ENCODE results near the gene PAK3. TPM values are rescaled to one million over a fixed set of nuclear protein-coding genes. Genes with fewer than 3 reads are reported as not detected.

The PAK3 gene
- polyA plus RNA-seq, 3 donors, result not detected

- Mint-ChIP-seq H3K4me3 (no peak overlapping the region), H3K27me3 (ENCODE audit: low read depth in 3 of 3) (peaks cover 1 to 7% (median 3%) of the 10 kb centered on the region in 3 donors), H3K27ac (no peak overlapping the region), H3K9me3 (no peaks in the 10 kb centered on the region), H3K36me3 (no peaks in the 10 kb centered on the region), H3K4me1 (no peaks in the 10 kb centered on the region)
- intact Hi-C loops (cut with micrococcal nuclease), result no loop called here
- no peak overlapping the region for H3K4me3 ChIP-seq (replicated peaks in 1 of 3; ENCODE audit: low read depth in 2 of 3, low read length in 3 of 3)
- H3K4me2 ChIP-seq (replicated peaks; ENCODE audit: extremely low read depth, low read length, poor library complexity, severe bottlenecking), result no peak overlapping the region
- DNase-seq, result no peak
- H3K79me2 ChIP-seq (ENCODE audit: insufficient read depth, low read length), result no peaks in the 10 kb centered on the region
- H3K4me1 ChIP-seq (ENCODE audit: control insufficient read depth in 1 of 2, insufficient read depth in 2 of 2, low read length in 2 of 2), result no peaks in the 10 kb centered on the region
- H3K9me3 ChIP-seq (replicated peaks in 1 of 2; ENCODE audit: control insufficient read depth in 1 of 2, insufficient read depth in 1 of 2, low read length in 2 of 2), result no peaks in the 10 kb centered on the region
- H3K27ac ChIP-seq (ENCODE audit: low read depth in 1 of 2, low read length in 2 of 2), result no peak overlapping the region
- H4K20me1 ChIP-seq (ENCODE audit: insufficient read depth, low read length), result no peaks in the 10 kb centered on the region
- TF ChIP-seq, protein P1, sequence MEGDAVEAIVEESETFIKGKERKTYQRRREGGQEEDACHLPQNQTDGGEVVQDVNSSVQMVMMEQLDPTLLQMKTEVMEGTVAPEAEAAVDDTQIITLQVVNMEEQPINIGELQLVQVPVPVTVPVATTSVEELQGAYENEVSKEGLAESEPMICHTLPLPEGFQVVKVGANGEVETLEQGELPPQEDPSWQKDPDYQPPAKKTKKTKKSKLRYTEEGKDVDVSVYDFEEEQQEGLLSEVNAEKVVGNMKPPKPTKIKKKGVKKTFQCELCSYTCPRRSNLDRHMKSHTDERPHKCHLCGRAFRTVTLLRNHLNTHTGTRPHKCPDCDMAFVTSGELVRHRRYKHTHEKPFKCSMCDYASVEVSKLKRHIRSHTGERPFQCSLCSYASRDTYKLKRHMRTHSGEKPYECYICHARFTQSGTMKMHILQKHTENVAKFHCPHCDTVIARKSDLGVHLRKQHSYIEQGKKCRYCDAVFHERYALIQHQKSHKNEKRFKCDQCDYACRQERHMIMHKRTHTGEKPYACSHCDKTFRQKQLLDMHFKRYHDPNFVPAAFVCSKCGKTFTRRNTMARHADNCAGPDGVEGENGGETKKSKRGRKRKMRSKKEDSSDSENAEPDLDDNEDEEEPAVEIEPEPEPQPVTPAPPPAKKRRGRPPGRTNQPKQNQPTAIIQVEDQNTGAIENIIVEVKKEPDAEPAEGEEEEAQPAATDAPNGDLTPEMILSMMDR (IDR thresholded peaks at IDR 0.05), result no peak
- no CpG with 5 or more reads among the region's 3 CpGs for WGBS (ENCODE audit: insufficient coverage)
- H3K27me3 ChIP-seq (ENCODE audit: control insufficient read depth in 2 of 2, insufficient read depth in 2 of 2, low read length in 2 of 2), result no peaks in the 10 kb centered on the region
- no peak overlapping the region for H2AFZ ChIP-seq (ENCODE audit: insufficient read depth, low read depth, low read length, poor library complexity, severe bottlenecking)
- no peak overlapping the region for H3K9ac ChIP-seq (ENCODE audit: insufficient read depth, low read length, poor library complexity, severe bottlenecking)
- H3K36me3 ChIP-seq (replicated peaks in 1 of 2; ENCODE audit: control insufficient read depth in 1 of 2, insufficient read depth in 2 of 2, low read length in 2 of 2), result no peaks in the 10 kb centered on the region
Observed at GRCh38 chrX:111259559-111259958, 163.6 kb downstream of the PAK3 start.

GRCh38 chrX:111260451-111260850, 164.5 kb downstream of the PAK3 start:
- Histone ChIP-seq H4K20me1 (ENCODE audit: insufficient read depth, low read length) (no peaks in the 10 kb centered on the region), H2AFZ (ENCODE audit: insufficient read depth, low read depth, low read length, poor library complexity, severe bottlenecking) (no peak overlapping the region), H3K27ac (ENCODE audit: low read depth in 1 of 2, low read length in 2 of 2) (no peak overlapping the region), H3K9ac (ENCODE audit: insufficient read depth, low read length, poor library complexity, severe bottlenecking) (no peak overlapping the region), H3K79me2 (ENCODE audit: insufficient read depth, low read length) (no peaks in the 10 kb centered on the region), H3K4me2 (replicated peaks; ENCODE audit: extremely low read depth, low read length, poor library complexity, severe bottlenecking) (no peak overlapping the region), H3K27me3 (ENCODE audit: control insufficient read depth in 2 of 2, insufficient read depth in 2 of 2, low read length in 2 of 2) (peaks cover 0 to 2% of the 10 kb centered on the region in 2 donors), H3K36me3 (replicated peaks in 1 of 2; ENCODE audit: control insufficient read depth in 1 of 2, insufficient read depth in 2 of 2, low read length in 2 of 2) (no peaks in the 10 kb centered on the region), H3K4me3 (replicated peaks in 1 of 3; ENCODE audit: low read depth in 2 of 3, low read length in 3 of 3) (no peak overlapping the region), H3K4me1 (ENCODE audit: control insufficient read depth in 1 of 2, insufficient read depth in 2 of 2, low read length in 2 of 2) (no peaks in the 10 kb centered on the region), H3K9me3 (replicated peaks in 1 of 2; ENCODE audit: control insufficient read depth in 1 of 2, insufficient read depth in 1 of 2, low read length in 2 of 2) (no peaks in the 10 kb centered on the region)
- Mint-ChIP-seq H3K27me3 (ENCODE audit: low read depth in 3 of 3) (peaks cover 1 to 5% (median 3%) of the 10 kb centered on the region in 3 donors), H3K27ac (no peak overlapping the region), H3K9me3 (no peaks in the 10 kb centered on the region), H3K36me3 (no peaks in the 10 kb centered on the region), H3K4me1 (no peaks in the 10 kb centered on the region), H3K4me3 (no peak overlapping the region)
- TF ChIP-seq, protein P1 (IDR thresholded peaks at IDR 0.05), result no peak
- no peak for DNase-seq
- WGBS (ENCODE audit: insufficient coverage), result no CpG with 5 or more reads among the region's 3 CpGs
- intact Hi-C loops (cut with micrococcal nuclease), result no loop called here
